Measurements from ENCODE around the gene KISS1R. TPM values are rescaled to one million over a fixed set of nuclear protein-coding genes. Genes with fewer than 3 reads are reported as not detected.
"Not testable (repeated sequence)": the region's sequence is repeated elsewhere in the genome, so short reads cannot be mapped to it uniquely, and the experiment has no call there.

KISS1R gene
- total RNA-seq, 2 donors from 2014 or later, result 3.3 TPM; not detected in 1

DNA sequence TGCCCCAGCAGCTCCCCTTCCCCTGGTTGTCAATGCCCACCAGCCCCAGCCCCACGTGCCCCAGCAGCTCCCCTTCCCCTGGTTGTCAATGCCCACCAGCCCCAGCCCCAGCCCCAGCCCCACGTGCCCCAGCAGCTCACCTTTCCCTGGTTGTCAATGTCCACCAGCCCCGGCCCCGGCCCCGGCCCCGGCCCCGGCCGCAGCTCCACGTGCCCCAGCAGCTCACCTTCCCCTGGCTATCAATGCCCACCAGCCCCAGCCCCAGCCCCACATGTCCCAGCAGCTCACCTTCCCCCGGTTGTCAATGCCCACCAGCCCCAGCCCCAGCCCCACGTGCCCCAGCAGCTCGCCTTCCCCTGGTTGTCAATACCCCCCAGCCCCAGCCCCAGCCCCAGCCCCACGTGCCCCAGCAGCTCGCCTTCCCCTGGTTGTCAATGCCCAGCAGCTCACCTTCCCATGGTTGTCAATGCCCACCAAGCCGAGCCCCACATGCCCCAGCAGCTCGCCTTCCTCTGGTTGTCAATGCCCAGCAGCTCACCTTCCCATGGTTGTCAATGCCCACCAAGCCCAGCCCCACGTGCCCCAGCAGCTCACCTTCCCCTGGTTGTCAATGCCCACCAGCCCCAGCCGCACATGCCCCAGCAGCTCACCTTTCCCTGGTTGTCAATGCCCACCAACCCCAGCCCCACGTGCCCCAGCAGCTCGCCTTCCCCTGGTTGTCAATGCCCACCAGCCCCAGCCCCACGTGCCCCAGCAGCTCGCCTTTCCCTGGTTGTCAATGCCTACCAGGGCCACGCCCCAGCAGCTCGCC lies 38.2 kb upstream of the KISS1R start:
- H3K27ac ChIP-seq; DNase-seq; intact Hi-C loops (cut with DNase I); ATAC-seq; H3K4me3 ChIP-seq; H3K9me3 ChIP-seq; H3K36me3 ChIP-seq (replicated peaks in 1 of 2; ENCODE audit: insufficient read depth in 1 of 2, low read depth in 2 of 2); H3K4me1 ChIP-seq; H3K27me3 ChIP-seq: not testable (repeated sequence)
- 84 to 95% methylated on average over 13 to 17 of the region's 24 CpGs for WGBS, 2 donors

DNA sequence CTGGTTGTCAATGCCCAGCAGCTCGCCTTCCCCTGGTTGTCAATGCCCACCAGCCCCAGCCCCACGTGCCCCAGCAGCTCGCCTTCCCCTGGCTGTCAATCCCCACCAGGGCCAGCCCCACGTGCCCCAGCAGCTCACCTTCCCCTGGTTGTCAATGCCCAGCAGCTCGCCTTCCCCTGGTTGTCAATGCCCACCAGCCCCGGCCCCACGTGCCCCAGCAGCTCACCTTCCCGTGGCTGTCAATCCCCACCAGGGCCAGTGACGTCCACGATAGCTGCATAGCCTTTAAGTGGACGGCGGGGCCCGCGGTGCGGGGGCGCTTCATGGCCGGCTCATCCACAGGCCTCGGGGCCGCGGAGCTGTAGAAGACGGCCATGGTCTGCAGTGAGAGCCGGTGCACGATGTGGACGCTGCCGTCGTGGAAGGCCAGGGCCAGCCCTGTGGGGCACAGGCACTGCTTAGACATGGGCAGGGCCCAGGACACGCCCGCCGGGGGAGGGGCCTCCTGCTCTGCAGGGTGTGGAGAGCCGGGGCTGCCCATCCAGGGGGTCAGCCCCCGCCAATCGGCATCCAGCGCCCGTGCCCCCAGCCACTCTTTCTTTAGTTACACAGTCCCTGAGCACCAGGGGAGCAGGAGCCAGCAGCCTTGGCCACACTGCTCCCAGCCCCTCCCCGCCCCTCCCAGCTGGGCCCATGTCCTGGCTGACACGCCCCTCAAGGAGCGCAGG lies 37.3 kb upstream of the KISS1R start:
- 84 to 85% methylated on average over 5 to 35 of the region's 37 CpGs for WGBS, 2 donors
- intact Hi-C loops (cut with DNase I), result no loop called here
- Histone ChIP-seq H3K4me3 (no peak overlapping the region), H3K27me3 (no peaks in the 10 kb centered on the region), H3K4me1 (no peaks in the 10 kb centered on the region), H3K36me3 (replicated peaks in 1 of 2; ENCODE audit: insufficient read depth in 1 of 2, low read depth in 2 of 2) (peaks cover 3 to 5% of the 10 kb centered on the region in 2 donors), H3K9me3 (no peaks in the 10 kb centered on the region), H3K27ac (no peak overlapping the region)
- DNase-seq (no peak), ATAC-seq (no peak)
- TF ChIP-seq, protein P1, sequence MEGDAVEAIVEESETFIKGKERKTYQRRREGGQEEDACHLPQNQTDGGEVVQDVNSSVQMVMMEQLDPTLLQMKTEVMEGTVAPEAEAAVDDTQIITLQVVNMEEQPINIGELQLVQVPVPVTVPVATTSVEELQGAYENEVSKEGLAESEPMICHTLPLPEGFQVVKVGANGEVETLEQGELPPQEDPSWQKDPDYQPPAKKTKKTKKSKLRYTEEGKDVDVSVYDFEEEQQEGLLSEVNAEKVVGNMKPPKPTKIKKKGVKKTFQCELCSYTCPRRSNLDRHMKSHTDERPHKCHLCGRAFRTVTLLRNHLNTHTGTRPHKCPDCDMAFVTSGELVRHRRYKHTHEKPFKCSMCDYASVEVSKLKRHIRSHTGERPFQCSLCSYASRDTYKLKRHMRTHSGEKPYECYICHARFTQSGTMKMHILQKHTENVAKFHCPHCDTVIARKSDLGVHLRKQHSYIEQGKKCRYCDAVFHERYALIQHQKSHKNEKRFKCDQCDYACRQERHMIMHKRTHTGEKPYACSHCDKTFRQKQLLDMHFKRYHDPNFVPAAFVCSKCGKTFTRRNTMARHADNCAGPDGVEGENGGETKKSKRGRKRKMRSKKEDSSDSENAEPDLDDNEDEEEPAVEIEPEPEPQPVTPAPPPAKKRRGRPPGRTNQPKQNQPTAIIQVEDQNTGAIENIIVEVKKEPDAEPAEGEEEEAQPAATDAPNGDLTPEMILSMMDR (IDR thresholded peaks at IDR 0.05), result no peak
- TF ChIP-seq POLR2A (IDR thresholded peaks at IDR 0.05), result no peak

DNA sequence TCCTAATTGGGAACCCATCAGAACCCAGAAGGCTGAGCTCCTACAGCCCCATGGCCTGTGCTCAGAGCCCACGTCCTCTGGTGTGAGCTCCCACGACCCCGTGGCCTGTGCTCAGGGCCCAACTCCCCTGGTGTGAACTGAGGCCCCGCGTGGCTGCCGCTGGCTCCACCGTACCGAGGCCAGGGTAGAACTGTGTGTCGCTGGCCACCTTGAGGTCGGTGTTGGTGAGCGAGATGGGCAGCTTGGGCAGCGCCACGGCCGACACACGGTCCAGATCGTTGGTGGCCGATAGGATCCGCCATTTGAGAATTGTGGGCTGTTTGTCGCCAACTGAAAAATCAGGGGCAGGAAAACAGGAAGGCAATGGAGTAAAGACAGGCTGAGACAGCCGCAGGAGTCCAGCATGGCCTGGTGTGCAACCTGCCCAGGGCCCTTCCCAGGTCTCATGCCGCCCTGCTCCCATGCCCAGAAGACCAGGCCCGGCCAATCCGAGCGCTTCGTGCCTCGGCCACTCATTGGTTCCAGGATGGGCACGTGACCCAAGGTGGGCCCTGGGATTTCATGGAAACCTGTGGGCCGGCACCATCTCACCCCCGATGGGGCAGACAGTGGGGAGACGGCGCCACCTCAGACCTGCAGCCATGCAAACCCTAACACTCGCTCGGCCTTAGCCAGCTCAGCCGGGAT lies 35.6 kb upstream of the KISS1R start:
- H3K4me1 ChIP-seq, result no peaks in the 10 kb centered on the region
- ATAC-seq (no peak), DNase-seq (no peak)
- TF ChIP-seq, protein P1 (IDR thresholded peaks at IDR 0.05), result no peak
- TF ChIP-seq POLR2A (IDR thresholded peaks at IDR 0.05), result no peak
- no peaks in the 10 kb centered on the region for H3K27me3 ChIP-seq
- no peak overlapping the region for H3K4me3 ChIP-seq
- H3K27ac ChIP-seq, result no peak overlapping the region
- H3K9me3 ChIP-seq, result no peaks in the 10 kb centered on the region
- intact Hi-C loops (cut with DNase I), result no loop called here
- peaks cover 5 to 7% of the 10 kb centered on the region in 2 donors for H3K36me3 ChIP-seq (replicated peaks in 1 of 2; ENCODE audit: insufficient read depth in 1 of 2, low read depth in 2 of 2)
- WGBS, 2 donors, result 94 to 95% methylated on average over 17 to 33 of the region's 34 CpGs

DNA sequence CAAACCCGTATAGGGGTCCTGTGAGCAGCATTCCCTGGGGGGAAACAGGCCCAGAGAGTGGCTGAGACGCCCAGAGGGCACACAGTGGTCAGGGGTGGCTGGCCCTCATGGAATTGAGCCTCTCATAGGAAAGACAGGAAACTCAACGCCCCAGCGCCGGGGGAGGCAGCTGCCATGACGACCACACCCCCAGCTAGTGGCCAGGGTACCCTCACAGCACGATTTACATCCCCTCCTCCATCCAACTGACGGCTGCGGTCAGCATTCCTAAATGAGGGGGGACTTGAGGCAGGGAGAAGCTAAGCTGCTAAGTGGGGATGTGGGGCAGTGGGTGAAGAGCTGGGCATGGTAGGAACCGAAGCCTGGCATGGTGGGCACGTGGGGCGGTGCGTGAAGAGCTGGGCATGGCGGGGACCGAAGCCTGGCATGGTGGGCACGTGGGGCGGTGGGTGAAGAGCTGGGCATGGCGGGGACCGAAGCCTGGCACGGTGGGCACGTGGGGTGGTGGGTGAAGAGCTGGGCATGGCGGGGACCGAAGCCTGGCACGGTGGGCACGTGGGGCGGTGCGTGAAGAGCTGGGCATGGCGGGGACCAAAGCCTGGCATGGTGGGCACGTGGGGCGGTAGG lies 34.1 kb upstream of the KISS1R start:
- intact Hi-C loops (cut with DNase I), result no loop called here
- DNase-seq (no peak), ATAC-seq (no peak)
- WGBS, 2 donors, result 90 to 97% methylated on average over 22 to 30 of the region's 30 CpGs
- H3K27ac ChIP-seq, result no peak overlapping the region
- H3K36me3 ChIP-seq (replicated peaks in 1 of 2; ENCODE audit: insufficient read depth in 1 of 2, low read depth in 2 of 2), result peaks cover 3 to 7% of the 10 kb centered on the region in 2 donors
- no peak overlapping the region for H3K4me3 ChIP-seq
- TF ChIP-seq, protein P1 (IDR thresholded peaks at IDR 0.05), result no peak
- TF ChIP-seq POLR2A (IDR thresholded peaks at IDR 0.05), result no peak
- no peaks in the 10 kb centered on the region for H3K4me1 ChIP-seq
- H3K9me3 ChIP-seq, result no peaks in the 10 kb centered on the region
- no peaks in the 10 kb centered on the region for H3K27me3 ChIP-seq
